ENCODE measurements around the gene CROCC2.

DNA sequence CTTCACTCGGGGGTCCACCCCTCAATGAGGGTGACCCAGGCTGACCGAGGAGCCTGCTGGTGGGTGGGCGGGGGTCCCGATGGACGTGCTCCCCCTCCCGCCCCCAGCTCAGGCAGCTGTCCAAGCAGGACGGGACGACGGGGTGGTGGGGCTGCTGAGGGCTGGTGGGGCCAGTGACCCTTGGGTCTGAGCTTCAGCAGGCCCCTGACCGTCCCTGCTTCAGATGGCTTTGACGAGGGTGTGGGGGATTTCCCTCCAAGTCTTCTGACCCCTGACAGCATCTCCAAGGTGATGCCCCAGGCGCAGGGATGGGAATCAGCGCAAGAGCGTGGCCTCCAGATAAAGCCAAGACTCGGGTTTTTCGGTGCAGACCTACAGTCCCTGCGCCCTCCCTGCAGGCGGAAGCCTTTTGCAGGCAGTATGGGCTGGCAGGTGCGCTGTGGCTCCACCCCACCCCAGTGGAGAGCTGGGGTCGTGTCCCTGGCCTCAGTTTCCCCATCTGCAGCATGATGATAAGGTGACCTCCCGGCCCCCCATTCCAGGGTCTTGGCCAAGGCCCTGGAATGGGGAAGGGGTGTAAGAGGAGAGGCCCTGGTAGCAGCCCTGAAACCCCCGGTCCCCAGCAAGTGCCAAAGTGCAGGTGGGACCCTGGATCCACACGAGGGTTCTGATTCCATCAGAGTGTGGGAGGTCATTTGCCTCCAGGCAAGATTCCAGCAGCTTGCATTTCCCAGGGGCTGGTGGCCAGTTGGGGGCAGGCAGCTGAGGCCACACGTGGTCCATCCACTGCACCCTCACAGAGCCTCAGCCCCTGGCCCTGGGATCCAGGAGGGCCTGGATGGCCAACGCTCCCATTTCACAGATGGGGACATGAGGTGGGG is 8.7 kb downstream of the CROCC2 start:
- no peak for TF ChIP-seq POLR2AphosphoS2 (conservative IDR thresholded peaks at IDR 0.05; ENCODE audit: low read length)
- TF ChIP-seq, protein P1, sequence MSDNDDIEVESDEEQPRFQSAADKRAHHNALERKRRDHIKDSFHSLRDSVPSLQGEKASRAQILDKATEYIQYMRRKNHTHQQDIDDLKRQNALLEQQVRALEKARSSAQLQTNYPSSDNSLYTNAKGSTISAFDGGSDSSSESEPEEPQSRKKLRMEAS (IDR thresholded peaks at IDR 0.05), result no peak
- no peak for TF ChIP-seq POLR2A (IDR thresholded peaks at IDR 0.05; ENCODE audit: low read length)
- TF ChIP-seq, protein P2, sequence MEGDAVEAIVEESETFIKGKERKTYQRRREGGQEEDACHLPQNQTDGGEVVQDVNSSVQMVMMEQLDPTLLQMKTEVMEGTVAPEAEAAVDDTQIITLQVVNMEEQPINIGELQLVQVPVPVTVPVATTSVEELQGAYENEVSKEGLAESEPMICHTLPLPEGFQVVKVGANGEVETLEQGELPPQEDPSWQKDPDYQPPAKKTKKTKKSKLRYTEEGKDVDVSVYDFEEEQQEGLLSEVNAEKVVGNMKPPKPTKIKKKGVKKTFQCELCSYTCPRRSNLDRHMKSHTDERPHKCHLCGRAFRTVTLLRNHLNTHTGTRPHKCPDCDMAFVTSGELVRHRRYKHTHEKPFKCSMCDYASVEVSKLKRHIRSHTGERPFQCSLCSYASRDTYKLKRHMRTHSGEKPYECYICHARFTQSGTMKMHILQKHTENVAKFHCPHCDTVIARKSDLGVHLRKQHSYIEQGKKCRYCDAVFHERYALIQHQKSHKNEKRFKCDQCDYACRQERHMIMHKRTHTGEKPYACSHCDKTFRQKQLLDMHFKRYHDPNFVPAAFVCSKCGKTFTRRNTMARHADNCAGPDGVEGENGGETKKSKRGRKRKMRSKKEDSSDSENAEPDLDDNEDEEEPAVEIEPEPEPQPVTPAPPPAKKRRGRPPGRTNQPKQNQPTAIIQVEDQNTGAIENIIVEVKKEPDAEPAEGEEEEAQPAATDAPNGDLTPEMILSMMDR (IDR thresholded peaks at IDR 0.05), result no peak; the same call in 1 of the 3 replicates
- no peak for TF ChIP-seq NPAS2 (CRISPR knock-in tag; IDR thresholded peaks at IDR 0.05; ENCODE audit: borderline replicate concordance)
- TF ChIP-seq, protein P3, sequence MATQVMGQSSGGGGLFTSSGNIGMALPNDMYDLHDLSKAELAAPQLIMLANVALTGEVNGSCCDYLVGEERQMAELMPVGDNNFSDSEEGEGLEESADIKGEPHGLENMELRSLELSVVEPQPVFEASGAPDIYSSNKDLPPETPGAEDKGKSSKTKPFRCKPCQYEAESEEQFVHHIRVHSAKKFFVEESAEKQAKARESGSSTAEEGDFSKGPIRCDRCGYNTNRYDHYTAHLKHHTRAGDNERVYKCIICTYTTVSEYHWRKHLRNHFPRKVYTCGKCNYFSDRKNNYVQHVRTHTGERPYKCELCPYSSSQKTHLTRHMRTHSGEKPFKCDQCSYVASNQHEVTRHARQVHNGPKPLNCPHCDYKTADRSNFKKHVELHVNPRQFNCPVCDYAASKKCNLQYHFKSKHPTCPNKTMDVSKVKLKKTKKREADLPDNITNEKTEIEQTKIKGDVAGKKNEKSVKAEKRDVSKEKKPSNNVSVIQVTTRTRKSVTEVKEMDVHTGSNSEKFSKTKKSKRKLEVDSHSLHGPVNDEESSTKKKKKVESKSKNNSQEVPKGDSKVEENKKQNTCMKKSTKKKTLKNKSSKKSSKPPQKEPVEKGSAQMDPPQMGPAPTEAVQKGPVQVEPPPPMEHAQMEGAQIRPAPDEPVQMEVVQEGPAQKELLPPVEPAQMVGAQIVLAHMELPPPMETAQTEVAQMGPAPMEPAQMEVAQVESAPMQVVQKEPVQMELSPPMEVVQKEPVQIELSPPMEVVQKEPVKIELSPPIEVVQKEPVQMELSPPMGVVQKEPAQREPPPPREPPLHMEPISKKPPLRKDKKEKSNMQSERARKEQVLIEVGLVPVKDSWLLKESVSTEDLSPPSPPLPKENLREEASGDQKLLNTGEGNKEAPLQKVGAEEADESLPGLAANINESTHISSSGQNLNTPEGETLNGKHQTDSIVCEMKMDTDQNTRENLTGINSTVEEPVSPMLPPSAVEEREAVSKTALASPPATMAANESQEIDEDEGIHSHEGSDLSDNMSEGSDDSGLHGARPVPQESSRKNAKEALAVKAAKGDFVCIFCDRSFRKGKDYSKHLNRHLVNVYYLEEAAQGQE (IDR thresholded peaks at IDR 0.05), result no peak
